Neural cell (in vitro differentiated cells): Measurements from ENCODE around the gene GRB7. TPM values are rescaled to one million over a fixed set of nuclear protein-coding genes. Genes with fewer than 3 reads are reported as not detected.

ENCODE experiments used
- H2AFZ ChIP-seq: fragments of 200-600, 300-800 bp; sonication (generic), shearing (Covaris generic); 2 replicates; pipeline ENCODE4 v1.6.0; 2014; ENCODE audit warnings: low read depth, mild to moderate bottlenecking, antibody characterized with exemption, low read length, moderate library complexity
- H3F3A ChIP-seq: fragments of 200-600 bp; shearing (Covaris generic); 2 replicates; pipeline ENCODE4 v1.6.1; 2016; ENCODE audit warnings: mild to moderate bottlenecking, moderate library complexity, mixed read lengths, antibody characterized with exemption, low read length; ENCODE audit not compliant: insufficient read depth, poor library complexity, severe bottlenecking
- H3K27ac ChIP-seq: fragments of 200-600, 300-800 bp; sonication (generic), shearing (Covaris generic); 2 replicates; pipeline ENCODE4 v1.5.1; 2014; ENCODE audit warnings: mild to moderate bottlenecking, low read length, moderate library complexity
- H3K27me3 ChIP-seq: fragments of 300-800, 200-600 bp; sonication (generic), shearing (Covaris generic); 2 replicates; pipeline ENCODE4 v1.6.0; 2014; ENCODE audit warnings: mild to moderate bottlenecking, low read depth, low read length, moderate library complexity; ENCODE audit not compliant: insufficient read depth
- H3K36me3 ChIP-seq: fragments of 300-800, 200-600 bp; sonication (generic), shearing (Covaris generic); 2 replicates; pipeline ENCODE4 v1.5.1; 2014; ENCODE audit warnings: mild to moderate bottlenecking, antibody characterized with exemption, low read length, moderate library complexity; ENCODE audit not compliant: insufficient read depth
- H3K4me2 ChIP-seq: fragments of 300-800, 200-600 bp; sonication (generic), shearing (Covaris generic); 2 replicates; pipeline ENCODE4 v1.6.0; 2014; ENCODE audit warnings: mild to moderate bottlenecking, low read length
- H3K4me3 ChIP-seq: fragments of 300-800, 200-600 bp; sonication (generic), shearing (Covaris generic); 2 replicates; pipeline ENCODE4 v1.5.1; 2014; ENCODE audit warnings: mild to moderate bottlenecking, low read length, moderate library complexity
- H3K79me2 ChIP-seq: fragments of 200-600 bp; shearing (Covaris generic); replicated peaks from 2 replicates; pipeline ENCODE4 v1.6.0; 2014; ENCODE audit warnings: mild to moderate bottlenecking, low read length, moderate library complexity; ENCODE audit not compliant: insufficient read depth
- H3K9ac ChIP-seq: fragments of 300-800, 200-600 bp; sonication (generic), shearing (Covaris generic); 2 replicates; pipeline ENCODE4 v1.6.1; 2016; ENCODE audit warnings: mild to moderate bottlenecking, low read length, mixed read lengths
- H3K9me2 ChIP-seq: fragments of 200-600 bp; shearing (Covaris generic); 2 replicates; pipeline ENCODE4 v1.6.1; 2016; ENCODE audit warnings: mild to moderate bottlenecking, low read length, mixed read lengths; ENCODE audit not compliant: insufficient read depth
- H3K9me3 ChIP-seq: fragments of 200-600, 300-800 bp; sonication (generic), shearing (Covaris generic); 2 replicates; pipeline ENCODE4 v1.6.1; 2016; ENCODE audit warnings: mild to moderate bottlenecking, mixed run types, low read length, moderate library complexity, mixed read lengths
- H4K20me1 ChIP-seq: fragments of 200-600 bp; shearing (Covaris generic); 2 replicates; pipeline ENCODE4 v1.6.1; 2016; ENCODE audit warnings: mild to moderate bottlenecking, mixed run types; ENCODE audit not compliant: insufficient read depth
- EP300 ChIP-seq: fragments of 450-650 bp; conservative IDR thresholded peaks from 2 replicates; pipeline ENCODE4 v1.6.1; 2014; ENCODE audit warnings: antibody characterized with exemption, mild to moderate bottlenecking, moderate library complexity; ENCODE audit not compliant: poor library complexity, severe bottlenecking
- EZH2 ChIP-seq: fragments of 200-600, 300-800 bp; shearing (Covaris generic), sonication (generic); IDR thresholded peaks from 2 replicates; pipeline ENCODE4 v1.6.1; 2014; ENCODE audit warnings: antibody characterized with exemption, low read length, borderline replicate concordance, mild to moderate bottlenecking; ENCODE audit not compliant: insufficient read depth, poor library complexity, severe bottlenecking
- MXI1 ChIP-seq: fragments of 450-650 bp; conservative IDR thresholded peaks from 2 replicates; pipeline ENCODE4 v1.6.1; 2014; ENCODE audit warnings: antibody characterized with exemption, mild to moderate bottlenecking; ENCODE audit not compliant: poor library complexity, severe bottlenecking
- POLR2AphosphoS5 ChIP-seq: IDR thresholded peaks from 2 replicates; pipeline ENCODE4 v1.6.1; 2012
- RAD21 ChIP-seq: fragments of 450-650 bp; conservative IDR thresholded peaks from 2 replicates; pipeline ENCODE4 v1.6.1; 2014; ENCODE audit warnings: antibody characterized with exemption, mild to moderate bottlenecking, moderate library complexity
- REST ChIP-seq: IDR thresholded peaks from 2 replicates; pipeline ENCODE4 v1.6.1; 2012; ENCODE audit warnings: borderline replicate concordance
- SMC3 ChIP-seq: fragments of 450-650 bp; conservative IDR thresholded peaks from 2 replicates; pipeline ENCODE4 v1.6.1; 2014; ENCODE audit warnings: antibody characterized with exemption, mild to moderate bottlenecking, moderate library complexity; ENCODE audit not compliant: poor library complexity
- TAF1 ChIP-seq: IDR thresholded peaks from 2 replicates; pipeline ENCODE4 v1.6.1; 2012; ENCODE audit warnings: low read depth
- polyA plus RNA-seq: library from polyadenylated mRNA; depleted of rRNA; stranded (reverse); fragments of >200 nt; gene quantifications from 2 replicates; pipeline ENCODE4 v1.2.3, GENCODE V29; 2014
- TF ChIP-seq, protein P1 (sequence below): fragments of 450-650 bp; IDR thresholded peaks from 2 replicates; pipeline ENCODE4 v1.5.1; 2014; ENCODE audit warnings: antibody characterized with exemption, mild to moderate bottlenecking, moderate library complexity; ENCODE audit not compliant: poor library complexity, severe bottlenecking

Gene GRB7
- polyA plus RNA-seq, 1 donor from 2014 or later = not detected

DNA sequence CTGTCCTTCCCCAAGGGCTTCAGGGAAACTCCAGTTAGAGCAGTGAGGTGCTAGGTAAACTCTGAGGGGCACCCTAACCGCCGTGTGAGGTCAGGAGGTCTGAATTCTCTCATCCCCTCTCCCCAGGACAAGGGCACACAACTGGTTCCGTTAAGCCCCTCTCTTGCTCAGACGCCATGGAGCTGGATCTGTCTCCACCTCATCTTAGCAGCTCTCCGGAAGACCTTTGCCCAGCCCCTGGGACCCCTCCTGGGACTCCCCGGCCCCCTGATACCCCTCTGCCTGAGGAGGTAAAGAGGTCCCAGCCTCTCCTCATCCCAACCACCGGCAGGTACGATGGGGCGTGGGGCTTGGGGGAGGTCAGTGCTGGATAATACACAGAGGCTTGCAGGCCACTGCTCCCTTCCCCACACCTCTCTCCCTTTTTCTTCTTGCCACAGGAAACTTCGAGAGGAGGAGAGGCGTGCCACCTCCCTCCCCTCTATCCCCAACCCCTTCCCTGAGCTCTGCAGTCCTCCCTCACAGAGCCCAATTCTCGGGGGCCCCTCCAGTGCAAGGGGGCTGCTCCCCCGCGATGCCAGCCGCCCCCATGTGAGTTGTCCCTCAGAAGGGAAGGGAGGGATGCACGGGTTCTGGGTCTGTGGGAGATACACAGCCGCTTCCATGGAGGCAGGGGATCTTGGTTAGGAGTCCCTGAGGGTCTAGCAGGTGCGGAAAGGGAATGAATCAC, 4.6 kb downstream of the GRB7 start:
- Histone ChIP-seq H3K27me3 (peaks cover 38% of the 10 kb centered on the region), H3K79me2 (no peaks in the 10 kb centered on the region), H3K36me3 (no peaks in the 10 kb centered on the region), H4K20me1 (no peaks in the 10 kb centered on the region), H3K4me3 (no peak overlapping the region), H3F3A (no peaks in the 10 kb centered on the region), H2AFZ (no peak overlapping the region), H3K4me2 (no peak overlapping the region), H3K9me3 (no peaks in the 10 kb centered on the region), H3K9ac (no peak overlapping the region), H3K27ac (no peak overlapping the region), H3K9me2 (no peaks in the 10 kb centered on the region)
- TF ChIP-seq POLR2AphosphoS5 (no peak), TAF1 (no peak), REST (no peak), SMC3 (no peak), EZH2 (no peak), MXI1 (no peak), RAD21 (no peak), EP300 (no peak)
- TF ChIP-seq, protein P1, sequence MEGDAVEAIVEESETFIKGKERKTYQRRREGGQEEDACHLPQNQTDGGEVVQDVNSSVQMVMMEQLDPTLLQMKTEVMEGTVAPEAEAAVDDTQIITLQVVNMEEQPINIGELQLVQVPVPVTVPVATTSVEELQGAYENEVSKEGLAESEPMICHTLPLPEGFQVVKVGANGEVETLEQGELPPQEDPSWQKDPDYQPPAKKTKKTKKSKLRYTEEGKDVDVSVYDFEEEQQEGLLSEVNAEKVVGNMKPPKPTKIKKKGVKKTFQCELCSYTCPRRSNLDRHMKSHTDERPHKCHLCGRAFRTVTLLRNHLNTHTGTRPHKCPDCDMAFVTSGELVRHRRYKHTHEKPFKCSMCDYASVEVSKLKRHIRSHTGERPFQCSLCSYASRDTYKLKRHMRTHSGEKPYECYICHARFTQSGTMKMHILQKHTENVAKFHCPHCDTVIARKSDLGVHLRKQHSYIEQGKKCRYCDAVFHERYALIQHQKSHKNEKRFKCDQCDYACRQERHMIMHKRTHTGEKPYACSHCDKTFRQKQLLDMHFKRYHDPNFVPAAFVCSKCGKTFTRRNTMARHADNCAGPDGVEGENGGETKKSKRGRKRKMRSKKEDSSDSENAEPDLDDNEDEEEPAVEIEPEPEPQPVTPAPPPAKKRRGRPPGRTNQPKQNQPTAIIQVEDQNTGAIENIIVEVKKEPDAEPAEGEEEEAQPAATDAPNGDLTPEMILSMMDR = no peak

GRCh38 chr17:39742856-39743436, 5.2 kb downstream of the GRB7 start:
- H3K4me2 ChIP-seq = no peak overlapping the region
- H3K79me2 ChIP-seq = no peaks in the 10 kb centered on the region
- no peaks in the 10 kb centered on the region for H3F3A ChIP-seq
- no peak overlapping the region for H3K4me3 ChIP-seq
- no peak overlapping the region for H3K9ac ChIP-seq
- H3K27ac ChIP-seq = no peak overlapping the region
- peaks cover 32% of the 10 kb centered on the region for H3K27me3 ChIP-seq
- H4K20me1 ChIP-seq = no peaks in the 10 kb centered on the region
- TF ChIP-seq EZH2 = no peak
- no peak for TF ChIP-seq RAD21
- no peak for TF ChIP-seq SMC3
- no peak for TF ChIP-seq EP300
- TF ChIP-seq TAF1 = no peak
- TF ChIP-seq POLR2AphosphoS5 = no peak
- no peak for TF ChIP-seq REST
- no peaks in the 10 kb centered on the region for H3K36me3 ChIP-seq
- H3K9me2 ChIP-seq = no peaks in the 10 kb centered on the region
- H2AFZ ChIP-seq = no peak overlapping the region
- no peaks in the 10 kb centered on the region for H3K9me3 ChIP-seq
